Omental fat pad (tissue), 4 donors: Measurements from ENCODE around the gene CLCNKA. TPM values are rescaled to one million over a fixed set of nuclear protein-coding genes. Genes with fewer than 3 reads are reported as not detected.
"Not testable (repeated sequence)": the region's sequence is repeated elsewhere in the genome, so short reads cannot be mapped to it uniquely, and the experiment has no call there.

Source experiments
- ATAC-seq: fragments of 150-250 bp; one replicate; pipeline ENCODE4 v1.9.1; 2016; ENCODE audit warnings: mild to moderate bottlenecking, moderate library complexity; ENCODE audit not compliant: low FRiP score
- DNase-seq: peaks from one replicate; pipeline ENCODE4 v3.0.0-alpha.2; 2019; ENCODE audit warnings: low spot score
- total RNA-seq, 4 donors: library from RNA; depleted of rRNA; stranded (reverse); fragments of >200 nt; gene quantifications; one replicate each; pipeline ENCODE4 v1.1.0, GENCODE V29; 2016
- TF ChIP-seq, protein P1 (sequence below), 3 donors: fragments of 450-650 bp; IDR thresholded peaks; one replicate each; pipeline ENCODE4 v1.5.1; 2016 to 2017; ENCODE audit warnings: antibody characterized with exemption in 3 of 3, mild to moderate bottlenecking in 3 of 3, moderate library complexity in 2 of 3

The CLCNKA gene
- total RNA-seq, 4 donors from 2014 or later, result 0.37 to 2.4 (median 1.0) TPM

DNA sequence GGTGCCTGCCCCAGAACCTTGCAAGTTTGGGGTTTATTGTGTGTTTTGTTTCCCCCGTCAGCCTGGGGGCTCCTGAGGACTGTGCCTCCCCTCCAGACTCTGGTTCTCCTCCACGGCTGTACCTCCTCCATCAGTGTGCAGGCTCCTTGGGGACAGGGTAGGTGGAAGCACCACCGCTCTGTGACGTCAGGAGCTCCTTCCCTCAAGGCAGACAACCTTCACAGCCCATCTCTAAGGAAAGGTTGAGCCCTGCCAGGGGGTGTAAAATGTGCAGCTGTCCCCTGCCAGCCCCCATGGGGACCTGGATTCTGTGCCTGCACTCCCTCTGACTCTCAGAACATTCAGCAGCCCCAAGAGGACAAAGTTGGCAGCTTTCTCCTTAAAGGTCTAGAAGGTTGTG is 3.5 kb upstream of the CLCNKA start:
- ATAC-seq (no peak), DNase-seq (no peak)
- TF ChIP-seq, protein P1, sequence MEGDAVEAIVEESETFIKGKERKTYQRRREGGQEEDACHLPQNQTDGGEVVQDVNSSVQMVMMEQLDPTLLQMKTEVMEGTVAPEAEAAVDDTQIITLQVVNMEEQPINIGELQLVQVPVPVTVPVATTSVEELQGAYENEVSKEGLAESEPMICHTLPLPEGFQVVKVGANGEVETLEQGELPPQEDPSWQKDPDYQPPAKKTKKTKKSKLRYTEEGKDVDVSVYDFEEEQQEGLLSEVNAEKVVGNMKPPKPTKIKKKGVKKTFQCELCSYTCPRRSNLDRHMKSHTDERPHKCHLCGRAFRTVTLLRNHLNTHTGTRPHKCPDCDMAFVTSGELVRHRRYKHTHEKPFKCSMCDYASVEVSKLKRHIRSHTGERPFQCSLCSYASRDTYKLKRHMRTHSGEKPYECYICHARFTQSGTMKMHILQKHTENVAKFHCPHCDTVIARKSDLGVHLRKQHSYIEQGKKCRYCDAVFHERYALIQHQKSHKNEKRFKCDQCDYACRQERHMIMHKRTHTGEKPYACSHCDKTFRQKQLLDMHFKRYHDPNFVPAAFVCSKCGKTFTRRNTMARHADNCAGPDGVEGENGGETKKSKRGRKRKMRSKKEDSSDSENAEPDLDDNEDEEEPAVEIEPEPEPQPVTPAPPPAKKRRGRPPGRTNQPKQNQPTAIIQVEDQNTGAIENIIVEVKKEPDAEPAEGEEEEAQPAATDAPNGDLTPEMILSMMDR (IDR thresholded peaks at IDR 0.05), result no peak

DNA sequence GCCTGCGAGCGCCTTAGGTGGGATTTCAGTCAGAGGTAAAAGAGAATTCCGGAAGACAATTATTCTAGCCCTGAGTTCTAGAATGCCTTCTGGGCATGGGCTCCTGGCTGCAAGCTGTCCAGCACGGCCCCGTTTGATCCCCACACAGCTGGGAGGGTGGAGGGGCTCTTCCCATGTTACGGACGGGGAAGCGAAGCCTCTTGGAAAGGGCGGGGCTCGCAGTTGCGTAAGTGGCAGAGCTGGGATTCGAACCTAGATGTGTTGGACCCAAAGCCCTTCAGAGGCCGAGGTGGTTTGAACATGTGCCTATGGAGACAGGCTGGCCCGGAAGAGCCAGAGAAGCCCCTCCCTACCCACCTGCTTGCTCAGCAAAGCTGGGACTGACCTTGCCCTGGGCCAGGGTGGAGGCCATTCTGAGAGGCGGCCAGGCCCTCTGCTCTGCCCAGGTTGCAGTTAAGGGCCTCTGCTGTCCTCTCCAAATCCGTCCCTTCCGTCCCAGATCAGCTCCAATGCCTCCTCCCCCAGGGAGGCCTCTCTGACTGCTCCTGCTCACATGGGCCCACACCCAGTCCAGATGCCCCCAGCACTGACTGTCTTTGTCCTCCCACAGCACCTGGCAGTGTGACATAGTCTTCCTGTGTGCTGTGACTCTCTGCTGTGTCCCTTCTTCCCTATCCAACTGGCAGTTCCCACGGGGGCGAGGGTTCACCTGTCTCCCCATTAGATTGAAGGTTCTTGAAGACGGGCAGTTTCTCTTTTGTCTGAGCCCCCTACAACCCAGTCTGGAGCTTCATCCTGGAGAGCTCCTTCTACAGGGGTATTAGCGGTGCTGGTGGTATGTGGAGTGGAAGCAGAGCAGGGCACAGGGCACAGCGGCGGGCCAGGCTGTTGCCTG is 2.8 kb upstream of the CLCNKA start:
- DNase-seq (no peak), ATAC-seq (no peak)
- TF ChIP-seq, protein P1 (IDR thresholded peaks at IDR 0.05), result no peak

DNA sequence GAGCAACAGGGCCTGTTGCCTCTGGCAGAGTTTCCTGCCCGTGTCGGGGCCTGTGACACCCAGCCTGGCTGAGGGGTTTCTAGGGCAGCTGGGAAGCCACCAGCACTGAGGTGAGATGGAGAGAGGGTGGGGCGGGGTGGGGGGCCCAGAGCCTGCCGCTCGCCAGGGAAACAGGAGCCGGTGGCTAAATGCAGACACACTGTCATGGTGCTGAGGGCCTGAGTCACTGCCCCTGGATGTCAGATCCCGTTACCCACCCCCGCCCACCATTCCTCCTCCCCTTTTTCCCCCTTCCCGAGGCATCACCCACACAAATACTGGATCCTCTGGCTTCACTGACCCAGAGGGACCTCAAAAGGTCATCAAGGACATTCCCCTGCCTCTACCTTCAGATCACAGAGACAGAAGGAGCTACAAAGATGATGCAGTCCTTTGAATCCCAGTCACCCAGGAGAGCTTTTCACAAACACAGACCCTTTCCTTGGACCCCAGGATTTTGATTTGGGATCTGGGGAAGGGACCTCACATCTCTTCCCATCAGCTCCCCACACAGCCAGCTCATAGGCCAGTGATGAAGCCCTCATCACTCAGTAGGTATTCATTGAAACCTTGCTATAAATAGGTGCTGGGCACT is 2.1 kb upstream of the CLCNKA start:
- ATAC-seq (no peak), DNase-seq (no peak)
- TF ChIP-seq, protein P1 (IDR thresholded peaks at IDR 0.05), result no peak

DNA sequence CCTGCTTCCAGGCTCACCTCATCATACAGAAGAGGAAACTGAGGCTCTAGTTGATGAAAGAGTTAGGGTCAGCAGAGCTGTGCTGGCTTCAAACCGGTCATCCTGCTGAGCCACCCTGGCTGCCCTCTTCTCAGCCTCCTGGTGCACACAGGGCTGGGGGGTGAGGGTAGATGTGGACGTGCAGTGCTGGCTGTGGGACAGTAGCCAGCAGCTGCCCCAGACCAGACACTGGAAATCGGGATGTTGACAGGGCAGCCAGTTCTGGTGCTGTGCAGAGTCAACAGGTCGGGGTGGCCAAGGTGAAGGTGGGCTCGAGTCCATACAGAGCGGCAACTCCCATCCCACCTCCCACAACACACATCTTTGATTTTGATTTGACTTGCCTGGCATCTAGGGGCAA is 1.5 kb upstream of the CLCNKA start:
- TF ChIP-seq, protein P1 (IDR thresholded peaks at IDR 0.05), result no peak
- ATAC-seq (no peak), DNase-seq (no peak)

DNA sequence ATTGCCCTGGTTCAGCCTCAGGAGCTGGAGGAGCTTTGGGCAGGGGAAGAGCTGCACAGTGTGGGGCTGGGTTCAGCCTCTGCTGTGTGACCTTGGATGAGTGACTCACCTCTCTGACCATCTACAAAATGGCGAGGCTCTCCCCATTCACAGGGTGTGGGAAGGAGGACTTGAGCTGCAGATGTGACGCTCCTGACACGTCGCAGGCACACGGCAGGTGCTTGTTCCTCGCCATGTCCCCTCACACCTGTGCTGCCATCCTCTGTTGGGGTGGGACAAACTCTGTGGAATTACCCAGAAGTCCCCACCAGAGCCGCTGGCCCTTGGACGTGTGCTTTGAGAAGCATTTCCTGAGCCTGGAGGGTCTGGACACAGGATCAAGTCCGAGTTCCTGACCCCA is 958 bp upstream of the CLCNKA start:
- ATAC-seq, DNase-seq: not testable (repeated sequence)

DNA sequence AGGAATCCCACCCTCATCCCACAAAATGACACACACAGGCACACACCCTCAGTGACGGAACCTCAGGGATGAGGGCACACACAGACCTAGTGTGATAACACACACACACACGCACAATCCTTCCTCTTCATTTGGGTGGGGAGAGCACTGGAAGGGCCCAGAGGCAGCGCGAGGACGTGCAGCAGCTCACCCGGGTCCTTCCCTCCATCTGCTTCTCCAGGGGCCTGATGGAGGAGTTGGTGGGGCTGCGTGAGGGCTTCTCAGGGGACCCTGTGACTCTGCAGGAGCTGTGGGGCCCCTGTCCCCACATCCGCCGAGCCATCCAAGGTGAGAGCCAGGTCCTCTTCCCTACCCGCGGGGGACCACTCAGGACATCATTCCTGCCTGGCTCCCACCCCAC is 557 bp downstream of the CLCNKA start:
- DNase-seq (no peak), ATAC-seq (no peak)
- TF ChIP-seq, protein P1 (IDR thresholded peaks at IDR 0.05), result no peak

DNA sequence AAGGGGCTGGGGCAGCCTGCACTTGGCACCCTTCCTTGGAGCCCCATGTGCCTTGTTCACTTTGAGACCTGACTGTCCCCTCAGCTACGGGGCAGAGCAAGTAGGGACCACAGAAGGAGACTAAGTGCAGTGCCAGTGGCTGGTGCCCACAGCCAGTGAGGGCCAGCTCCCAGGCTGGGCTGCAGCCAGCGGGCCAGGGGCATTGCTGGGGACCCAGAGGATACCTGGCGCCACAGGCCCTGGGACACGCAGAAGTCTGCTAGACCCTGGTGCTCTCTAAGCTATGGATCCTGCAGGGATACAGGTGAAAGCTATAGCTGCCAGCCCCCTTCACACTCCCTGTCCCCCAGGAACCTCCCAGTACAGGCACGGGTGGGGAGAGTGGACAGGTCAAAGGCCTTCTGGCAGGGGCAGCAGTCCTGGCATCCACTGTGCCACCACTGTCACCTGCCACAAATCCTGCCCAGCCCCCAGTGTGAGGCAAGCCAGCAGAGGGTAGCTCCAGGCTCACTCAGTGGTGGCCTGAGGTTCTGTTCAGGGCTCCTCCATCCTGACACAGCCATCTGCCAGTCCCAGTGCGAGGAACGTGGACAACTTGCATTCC is 1.3 kb downstream of the CLCNKA start:
- TF ChIP-seq, protein P1 (IDR thresholded peaks at IDR 0.05), result no peak
- DNase-seq, result no peak
- ATAC-seq, result no peak

DNA sequence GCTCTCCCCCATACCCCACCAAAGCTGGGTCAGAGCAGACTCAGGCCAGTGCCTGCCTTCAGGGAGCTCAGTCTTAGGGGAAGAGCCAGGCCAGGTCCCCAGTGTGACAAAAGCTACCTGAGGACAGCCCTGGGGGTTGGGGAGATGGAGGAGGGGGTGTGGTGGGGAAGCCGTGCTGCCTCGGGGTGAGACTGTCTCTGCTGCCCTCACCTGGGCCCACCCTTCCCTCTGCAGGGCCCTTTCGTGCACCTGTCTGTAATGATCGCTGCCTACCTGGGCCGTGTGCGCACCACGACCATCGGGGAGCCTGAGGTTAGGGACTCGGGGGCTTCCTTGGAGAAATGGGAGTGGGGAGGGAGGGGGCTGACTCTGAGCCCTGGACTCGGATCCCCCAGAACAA is 4.5 kb downstream of the CLCNKA start:
- ATAC-seq, DNase-seq: not testable (repeated sequence)
